ENCODE results near the gene PRSS57.

PRSS57 gene

GRCh38 chr19:638906-639252 lies 56.4 kb downstream of the PRSS57 start:
- DNase-seq (ENCODE audit: low read depth): no peak
